GM12864 (cell line): ENCODE data around the gene C20orf141.

ENCODE experiments used
- DNase-seq: peaks from one replicate; pipeline ENCODE4 v3.0.0-alpha.2; 2011; ENCODE audit warnings: low read depth
- H3K4me3 ChIP-seq: 2 replicates; pipeline ENCODE4 v1.5.1; 2011; ENCODE audit warnings: mild to moderate bottlenecking, low read depth, low read length, control low read depth
- CTCF ChIP-seq: IDR thresholded peaks from 2 replicates; pipeline ENCODE4 v1.5.1; 2011; ENCODE audit warnings: low read depth, mild to moderate bottlenecking, moderate library complexity, low read length, control low read depth, inconsistent platforms; ENCODE audit errors: missing control alignments

C20orf141 gene

GRCh38 chr20:2849529-2849928 is 34.7 kb downstream of the C20orf141 start:
- no peak for TF ChIP-seq CTCF
- DNase-seq = no peak
- H3K4me3 ChIP-seq = no peak overlapping the region

- no peak for DNase-seq
- H3K4me3 ChIP-seq = no peak overlapping the region
- TF ChIP-seq CTCF = no peak
These were observed 36.3 kb downstream of the C20orf141 start for GRCh38 chr20:2851086-2851485.

DNA sequence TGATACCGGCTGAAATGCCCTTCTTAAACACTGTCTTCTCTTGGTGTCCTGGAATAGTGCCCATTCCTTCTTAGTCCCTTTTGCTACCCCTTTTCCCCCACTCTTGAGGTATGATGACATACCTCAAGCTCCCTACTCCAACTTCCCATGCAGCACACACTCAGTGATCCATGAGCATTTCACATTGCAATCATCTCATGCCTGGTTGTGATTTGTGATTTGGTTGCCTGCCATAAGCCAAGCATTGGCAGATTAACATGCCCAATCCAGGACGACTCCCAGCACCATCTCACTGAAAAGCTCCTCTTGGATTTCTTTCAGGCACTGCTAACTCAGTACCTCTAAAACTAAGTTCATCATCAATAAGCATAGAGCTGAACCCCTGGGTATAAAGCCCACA is 43.8 kb downstream of the C20orf141 start:
- TF ChIP-seq CTCF = no peak
- no peak overlapping the region for H3K4me3 ChIP-seq

GRCh38 chr20:2859330-2860121 is 44.7 kb downstream of the C20orf141 start:
- no peak for DNase-seq
- no peak for TF ChIP-seq CTCF
- no peak overlapping the region for H3K4me3 ChIP-seq

More for the DNA sequence above, 43.8 kb downstream of the C20orf141 start:
- DNase-seq = no peak

DNA sequence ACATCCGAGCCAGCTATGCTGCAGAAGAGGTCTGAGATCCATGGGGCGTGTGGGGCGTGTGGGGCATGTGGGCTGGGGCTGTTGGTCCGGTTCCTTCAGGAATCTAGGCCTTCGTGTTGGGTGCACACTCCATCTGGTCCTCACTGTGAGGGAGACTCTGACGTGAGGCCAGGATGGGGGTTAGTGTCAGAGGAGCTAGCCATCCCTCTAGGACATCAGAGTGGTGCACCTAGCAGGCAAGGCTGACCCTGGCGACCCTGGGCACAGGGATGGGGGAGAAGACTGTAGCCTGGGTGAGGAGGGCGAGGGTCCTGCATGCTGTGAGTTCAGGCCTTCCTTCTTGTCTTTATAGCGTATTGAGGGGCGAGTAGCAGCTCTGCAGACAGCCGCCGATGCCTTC is 49.8 kb downstream of the C20orf141 start:
- no peak for TF ChIP-seq CTCF
- DNase-seq = no peak
- no peak overlapping the region for H3K4me3 ChIP-seq

DNA sequence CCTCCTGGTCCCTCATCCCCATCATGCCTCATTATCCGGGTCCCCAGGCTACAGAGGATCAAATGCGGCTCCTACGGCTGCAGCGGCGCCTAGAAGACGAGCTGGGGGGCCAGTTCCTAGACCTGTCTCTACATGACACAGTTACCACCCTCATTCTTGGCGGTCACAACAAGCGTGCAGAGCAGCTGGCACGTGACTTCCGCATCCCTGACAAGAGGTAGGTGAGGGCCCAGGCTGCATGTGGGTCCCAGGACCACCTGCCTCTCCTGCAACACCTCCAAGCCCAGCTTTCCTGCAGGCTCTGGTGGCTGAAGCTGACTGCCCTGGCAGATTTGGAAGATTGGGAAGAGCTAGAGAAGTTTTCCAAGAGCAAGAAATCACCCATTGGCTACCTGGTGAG is 50.3 kb downstream of the C20orf141 start:
- no peak for DNase-seq
- no peak for TF ChIP-seq CTCF

More for the DNA sequence above, 50.3 kb downstream of the C20orf141 start:
- no peak overlapping the region for H3K4me3 ChIP-seq
